Hypothalamus (tissue), 51 donors: ENCODE measurements around the gene BCAS3.

ENCODE experiments used
- DNase-seq, 51 donors: peaks; one replicate each; lab custom pipeline; 2025; lab: John Stamatoyannopoulos, UW

BCAS3 gene

GRCh38 chr17:61323003-61323908 is 645.6 kb downstream of the BCAS3 start:
- DNase-seq, result peak in 2 of 51 donors; percentile 13 to 22

- DNase-seq, result no peak
Measured at GRCh38 chr17:61323909-61324868, 646.5 kb downstream of the BCAS3 start.

GRCh38 chr17:61324950-61325349 is 647.3 kb downstream of the BCAS3 start:
- no peak for DNase-seq

GRCh38 chr17:61325382-61326073 is 647.9 kb downstream of the BCAS3 start:
- no peak for DNase-seq

- DNase-seq, result no peak
Measured at GRCh38 chr17:61326330-61326729, 648.7 kb downstream of the BCAS3 start.

- no peak for DNase-seq
Measured at GRCh38 chr17:61328351-61328750, 650.7 kb downstream of the BCAS3 start.

- DNase-seq, result no peak
Measured at GRCh38 chr17:61330174-61331150, 652.8 kb downstream of the BCAS3 start.

GRCh38 chr17:61331178-61331577 is 653.5 kb downstream of the BCAS3 start:
- DNase-seq, result peak in 2 of 51 donors; percentile 8 to 14

GRCh38 chr17:61331886-61332285 is 654.2 kb downstream of the BCAS3 start:
- no peak for DNase-seq

GRCh38 chr17:61333136-61333535 is 655.5 kb downstream of the BCAS3 start:
- peak in 1 of 51 donors; percentile 12 for DNase-seq

- no peak for DNase-seq
Measured at GRCh38 chr17:61334673-61335072, 657.0 kb downstream of the BCAS3 start.

- DNase-seq, result no peak
Measured at GRCh38 chr17:61335105-61335844, 657.6 kb downstream of the BCAS3 start.

GRCh38 chr17:61335845-61336655 is 658.4 kb downstream of the BCAS3 start:
- no peak for DNase-seq

GRCh38 chr17:61337290-61337689 is 659.6 kb downstream of the BCAS3 start:
- DNase-seq, result peak in 4 of 51 donors; percentile 5 to 32 (median 17)

GRCh38 chr17:61338000-61338798 is 660.5 kb downstream of the BCAS3 start:
- DNase-seq, result no peak

GRCh38 chr17:61338874-61339478 is 661.3 kb downstream of the BCAS3 start:
- DNase-seq, result no peak
